ENCODE measurements around the gene DCLK1.

GRCh38 chr13:35839806-35840205 is 291.4 kb downstream of the DCLK1 start:
- TF ChIP-seq POLR2A (IDR thresholded peaks at IDR 0.05; ENCODE audit: low read length) (no peak), GATA1 (IDR thresholded peaks at IDR 0.05; ENCODE audit: low read depth, low read length) (no peak)

Data from erythroblast (primary cell).